T-cell (primary cell): ENCODE data around the gene AKT2. TPM values are rescaled to one million over a fixed set of nuclear protein-coding genes. Genes with fewer than 3 reads are reported as not detected.

ENCODE experiments used
- ATAC-seq, 4 experiments: fragments of 200-7000 bp in 3 of 4; fragments of 150-1000 bp in 1 of 4; cut with Tn5 transposase; replicated peaks in 1 of 4; 1 replicate in 3 of 4; 2 replicates in 1 of 4; pipeline ENCODE4 v1.10.0; 2021; ENCODE audit warnings: moderate library complexity in 3 of 4, mild to moderate bottlenecking in 2 of 4, moderate number of reproducible peaks in 1 of 4
- CTCF ChIA-PET, 2 donors: fragments of 300-600 bp; sonication (Branson Sonifier 250); formaldehyde crosslinking; loops; one replicate each; lab custom pipeline; 2022; ENCODE audit warnings: antibody characterized with exemption in 2 of 2; lab: Charles Lee
- POLR2A ChIA-PET, 2 donors: fragments of 300-600 bp; sonication (Branson Sonifier 250); formaldehyde crosslinking; loops; one replicate each; lab custom pipeline; 2022; ENCODE audit warnings: antibody characterized with exemption in 2 of 2; lab: Charles Lee
- DNase-seq, 35 experiments: peaks; one replicate each; pipeline versions ENCODE4 v3.0.0 to v3.0.0-alpha.2; 2013 to 2023
- H3K27ac ChIP-seq: one replicate; pipeline ENCODE4 v1.5.1; 2013; ENCODE audit warnings: low read length
- H3K27me3 ChIP-seq, 2 experiments: replicated peaks in 1 of 2; 1 replicate in 1 of 2; 2 replicates in 1 of 2; pipeline versions ENCODE4 v1.6.1 to v1.7.0; 2013; ENCODE audit warnings: low read length in 1 of 2, mixed read lengths in 1 of 2; ENCODE audit not compliant: control insufficient read depth in 2 of 2, insufficient read depth in 2 of 2; ENCODE audit errors: extremely low read depth in 1 of 2
- H3K36me3 ChIP-seq, 2 donors: 1 replicate in 1 of 2; 2 replicates in 1 of 2; pipeline versions ENCODE4 v1.6.1 to v1.7.0; 2013; ENCODE audit warnings: low read length in 1 of 2; ENCODE audit not compliant: control insufficient read depth in 2 of 2, insufficient read depth in 1 of 2; ENCODE audit errors: extremely low read depth in 1 of 2
- H3K4me1 ChIP-seq, 2 experiments: 1 replicate in 1 of 2; 2 replicates in 1 of 2; pipeline versions ENCODE4 v1.6.1 to v1.7.0; 2013; ENCODE audit warnings: low read length in 2 of 2, mixed read lengths in 1 of 2; ENCODE audit not compliant: insufficient read depth in 2 of 2, control insufficient read depth in 1 of 2; ENCODE audit errors: extremely low read depth in 1 of 2
- H3K4me3 ChIP-seq, 2 donors: 1 replicate in 1 of 2; 2 replicates in 1 of 2; pipeline versions ENCODE4 v1.5.1 to v1.7.0; 2013; ENCODE audit warnings: mild to moderate bottlenecking in 2 of 2, low read length in 1 of 2, moderate library complexity in 1 of 2; ENCODE audit not compliant: control insufficient read depth in 1 of 2; ENCODE audit errors: extremely low read depth in 1 of 2
- H3K9me3 ChIP-seq: 2 replicates; pipeline ENCODE4 v1.7.0; 2013
- H3K27ac Mint-ChIP-seq, 2 donors: one replicate each; pipeline ENCODE4 v1.8.0; 2020 to 2021; ENCODE audit warnings: mild to moderate bottlenecking in 2 of 2, mixed read lengths in 2 of 2
- H3K27me3 Mint-ChIP-seq, 2 donors: one replicate each; pipeline ENCODE4 v1.8.0; 2021 to 2022; ENCODE audit warnings: mixed read lengths in 2 of 2
- H3K36me3 Mint-ChIP-seq: one replicate; pipeline ENCODE4 v1.8.0; 2021; ENCODE audit warnings: mixed read lengths
- H3K4me1 Mint-ChIP-seq, 3 donors: one replicate each; pipeline ENCODE4 v1.8.0; 2020 to 2022; ENCODE audit warnings: mixed read lengths in 3 of 3, mild to moderate bottlenecking in 1 of 3
- H3K4me3 Mint-ChIP-seq, 3 donors: one replicate each; pipeline ENCODE4 v1.8.0; 2020 to 2022; ENCODE audit warnings: mild to moderate bottlenecking in 3 of 3, mixed read lengths in 3 of 3, moderate library complexity in 3 of 3
- H3K9me3 Mint-ChIP-seq, 3 donors: one replicate each; pipeline ENCODE4 v1.8.0; 2020 to 2022; ENCODE audit warnings: mixed read lengths in 3 of 3
- WGBS: methylation state at CpG from one replicate; pipeline ENCODE4 v1.1.5; 2013; ENCODE audit warnings: missing lambda C conversion rate; ENCODE audit not compliant: insufficient coverage; 5-methylcytosine and 5-hydroxymethylcytosine counted together
- total RNA-seq, 35 experiments: library from RNA in 6 of 35; stranded (reverse) in 6 of 35; fragments of 120-200 nt in 1 of 35; gene quantifications; one replicate each; pipeline versions ENCODE4 v1.2.1 to v1.2.4 and lab custom pipeline; 2013 to 2026

AKT2 gene
- total RNA-seq, 5 donors from 2014 or later (not counting 1 experiment from before 2014, with no cell fraction given), result 169 to 218 (median 172) TPM

- no peak overlapping the region for H3K4me3 Mint-ChIP-seq
- POLR2A ChIA-PET, result no interaction called here
- peaks cover 37 to 66% (median 41%) of the 10 kb centered on the region in 3 donors for H3K4me1 Mint-ChIP-seq
- Histone ChIP-seq H3K4me1 (peaks cover 0 to 21% of the 10 kb centered on the region in 2 experiments), H3K27me3 (no peaks in the 10 kb centered on the region), H3K4me3 (no peak overlapping the region), H3K36me3 (peaks cover 25 to 49% of the 10 kb centered on the region in 2 donors), H3K27ac (no peak overlapping the region), H3K9me3 (no peaks in the 10 kb centered on the region)
- DNase-seq, result no peak
- H3K27ac Mint-ChIP-seq, result no peak overlapping the region
- no peak for ATAC-seq
- H3K9me3 Mint-ChIP-seq, result no peaks in the 10 kb centered on the region
- CTCF ChIA-PET, result no interaction called here
- H3K27me3 Mint-ChIP-seq, result no peaks in the 10 kb centered on the region
- peaks cover 51% of the 10 kb centered on the region for H3K36me3 Mint-ChIP-seq
- WGBS, result 95% methylated on average over 17 of the region's 17 CpGs
Observed at GRCh38 chr19:40266119-40266518, 19.0 kb downstream of the AKT2 start.

- POLR2A ChIA-PET, result no interaction called here
- Mint-ChIP-seq H3K36me3 (peaks cover 51% of the 10 kb centered on the region), H3K27ac (no peak overlapping the region), H3K9me3 (no peaks in the 10 kb centered on the region), H3K4me3 (no peak overlapping the region), H3K4me1 (peaks cover 37 to 66% (median 44%) of the 10 kb centered on the region in 3 donors), H3K27me3 (no peaks in the 10 kb centered on the region)
- no peak for DNase-seq
- Histone ChIP-seq H3K27ac (no peak overlapping the region), H3K4me3 (no peak overlapping the region), H3K27me3 (no peaks in the 10 kb centered on the region), H3K4me1 (peaks cover 0 to 20% of the 10 kb centered on the region in 2 experiments), H3K36me3 (peaks cover 25 to 49% of the 10 kb centered on the region in 2 donors), H3K9me3 (no peaks in the 10 kb centered on the region)
- CTCF ChIA-PET, result no interaction called here
- 100% methylated on average over 6 of the region's 6 CpGs for WGBS
- no peak for ATAC-seq
Observed at GRCh38 chr19:40265763-40266099, 19.4 kb downstream of the AKT2 start.

GRCh38 chr19:40265055-40265762, 19.9 kb downstream of the AKT2 start:
- no peak for ATAC-seq
- H3K4me3 ChIP-seq, result no peak overlapping the region
- no peaks in the 10 kb centered on the region for H3K27me3 ChIP-seq
- Mint-ChIP-seq H3K9me3 (no peaks in the 10 kb centered on the region), H3K4me1 (peaks cover 35 to 62% (median 42%) of the 10 kb centered on the region in 3 donors), H3K4me3 (no peak overlapping the region), H3K27me3 (no peaks in the 10 kb centered on the region), H3K36me3 (peaks cover 51% of the 10 kb centered on the region), H3K27ac (no peak overlapping the region)
- WGBS, result 94% methylated on average over 19 of the region's 22 CpGs
- no peaks in the 10 kb centered on the region for H3K9me3 ChIP-seq
- no peak overlapping the region for H3K27ac ChIP-seq
- CTCF ChIA-PET, result interaction anchor here in 1 of 2 donors (0.6 kb wide), 1 partner anchor 139 kb away, joined by 3 read pairs; no protein-coding TSS in a partner anchor
- POLR2A ChIA-PET, result no interaction called here
- DNase-seq, result no peak
- peaks cover 0 to 14% of the 10 kb centered on the region in 2 experiments for H3K4me1 ChIP-seq
- H3K36me3 ChIP-seq, result peaks cover 25 to 49% of the 10 kb centered on the region in 2 donors

GRCh38 chr19:40264314-40265054, 20.7 kb downstream of the AKT2 start:
- ChIA-PET POLR2A (no interaction called here), CTCF (interaction anchor here in 1 of 2 donors (0.6 kb wide), 1 partner anchor 138 kb away, joined by 3 read pairs; no protein-coding TSS in a partner anchor)
- ATAC-seq (no peak), DNase-seq (no peak)
- 93% methylated on average over 19 of the region's 19 CpGs for WGBS
- Histone ChIP-seq H3K9me3 (no peaks in the 10 kb centered on the region), H3K36me3 (peaks cover 25 to 45% of the 10 kb centered on the region in 2 donors), H3K4me3 (no peak overlapping the region), H3K27me3 (no peaks in the 10 kb centered on the region), H3K4me1 (peaks cover 0 to 8% of the 10 kb centered on the region in 2 experiments), H3K27ac (no peak overlapping the region)
- Mint-ChIP-seq H3K27ac (no peak overlapping the region), H3K27me3 (no peaks in the 10 kb centered on the region), H3K9me3 (no peaks in the 10 kb centered on the region), H3K36me3 (peaks cover 50% of the 10 kb centered on the region), H3K4me3 (no peak overlapping the region), H3K4me1 (peaks cover 33 to 59% (median 38%) of the 10 kb centered on the region in 3 donors)

DNA sequence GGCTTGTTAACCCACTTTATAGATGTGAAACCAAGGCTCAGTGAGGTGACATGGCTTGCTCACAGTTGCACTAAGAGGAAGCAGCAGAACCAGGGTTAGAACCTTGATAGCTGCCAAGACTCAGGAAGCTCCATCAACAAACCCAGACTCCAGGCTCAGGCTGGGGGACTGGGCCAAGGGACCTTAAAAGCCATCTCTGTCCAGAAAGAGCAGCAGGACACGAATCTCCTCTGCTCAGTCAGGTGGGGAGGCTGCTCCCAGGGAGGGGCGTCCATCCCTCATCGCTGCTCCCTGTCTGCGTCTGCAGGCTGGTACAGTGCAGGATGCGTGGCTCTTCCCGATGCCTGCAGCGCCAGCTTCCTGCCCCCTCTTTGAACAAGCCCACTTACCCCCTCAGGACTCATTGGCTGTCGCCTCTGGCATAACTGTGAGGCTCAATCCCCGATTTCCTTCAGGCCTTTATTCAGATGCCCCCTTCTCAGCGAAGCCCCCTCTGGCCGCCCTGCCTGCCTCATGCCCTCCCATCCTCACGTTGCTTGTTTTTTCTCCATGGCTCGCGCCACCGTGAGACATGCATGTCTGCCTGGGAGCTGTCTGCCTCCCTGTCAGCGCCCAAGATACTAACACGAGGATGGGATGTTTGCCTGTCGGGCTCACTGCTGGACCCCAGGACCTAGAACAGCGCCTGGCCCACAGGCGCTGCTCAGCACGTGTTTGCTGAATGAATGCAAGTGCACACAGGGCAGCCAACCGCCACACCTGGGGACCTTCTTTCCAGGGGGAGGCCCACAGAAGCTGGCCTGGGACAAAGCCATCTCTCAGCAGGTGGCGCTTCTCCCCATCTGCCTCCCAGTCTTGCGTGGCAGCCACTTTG, 21.5 kb downstream of the AKT2 start:
- WGBS, result 99% methylated on average over 21 of the region's 24 CpGs
- CTCF ChIA-PET, result no interaction called here
- POLR2A ChIA-PET, result no interaction called here
- H3K27me3 Mint-ChIP-seq, result no peaks in the 10 kb centered on the region
- ATAC-seq (peak in 1 of 4 experiments; percentile 9), DNase-seq (no peak)
- Histone ChIP-seq H3K36me3 (peaks cover 25 to 42% of the 10 kb centered on the region in 2 donors), H3K4me1 (peaks cover 0 to 7% of the 10 kb centered on the region in 2 experiments), H3K27ac (no peak overlapping the region), H3K9me3 (no peaks in the 10 kb centered on the region), H3K27me3 (no peaks in the 10 kb centered on the region), H3K4me3 (no peak overlapping the region)
- H3K27ac Mint-ChIP-seq, result no peak overlapping the region
- no peaks in the 10 kb centered on the region for H3K9me3 Mint-ChIP-seq
- no peak overlapping the region for H3K4me3 Mint-ChIP-seq
- peaks cover 33 to 56% (median 38%) of the 10 kb centered on the region in 3 donors for H3K4me1 Mint-ChIP-seq
- H3K36me3 Mint-ChIP-seq, result peaks cover 44% of the 10 kb centered on the region

GRCh38 chr19:40262422-40262821, 22.7 kb downstream of the AKT2 start:
- Histone ChIP-seq H3K4me1 (no peaks in the 10 kb centered on the region), H3K27me3 (no peaks in the 10 kb centered on the region), H3K27ac (no peak overlapping the region), H3K4me3 (no peak overlapping the region), H3K9me3 (no peaks in the 10 kb centered on the region), H3K36me3 (peaks cover 25 to 32% of the 10 kb centered on the region in 2 donors)
- CTCF ChIA-PET, result interaction anchor here in 1 of 2 donors (0.7 kb wide), 1 partner anchor 1004 kb away, joined by 5 read pairs; no protein-coding TSS in a partner anchor
- WGBS, result 100% methylated on average over 1 of the region's 3 CpGs
- Mint-ChIP-seq H3K36me3 (peaks cover 43% of the 10 kb centered on the region), H3K4me3 (no peak overlapping the region), H3K9me3 (no peaks in the 10 kb centered on the region), H3K4me1 (peaks cover 31 to 50% (median 34%) of the 10 kb centered on the region in 3 donors), H3K27me3 (no peaks in the 10 kb centered on the region), H3K27ac (no peak overlapping the region)
- POLR2A ChIA-PET, result interaction anchor here in 1 of 2 donors (0.5 kb wide), 1 partner anchor 128 kb away, joined by 3 read pairs; no protein-coding TSS in a partner anchor
- ATAC-seq (no peak), DNase-seq (no peak)
